Right lung (tissue), 10 donors: ENCODE measurements around the gene TCF12. TPM values are rescaled to one million over a fixed set of nuclear protein-coding genes. Genes with fewer than 3 reads are reported as not detected.

Source experiments
- DNase-seq, 2 donors: peaks; one replicate each; pipeline ENCODE4 v3.0.0-alpha.2; 2013
- long read RNA-seq, 8 donors: transcript quantifications; one replicate each; lab custom pipeline, GENCODE V29; 2026
- polyA plus RNA-seq, 5 donors: library from polyadenylated mRNA; unstranded; fragments of 120-200 nt; gene quantifications; one replicate each; pipeline versions ENCODE4 v1.2.1 to v1.2.3, GENCODE V29; 2013; ENCODE audit warnings: inconsistent platforms in 1 of 5, low replicate concordance in 1 of 5; ENCODE audit not compliant: insufficient read length in 5 of 5, insufficient read depth in 1 of 5

Gene TCF12
- 100 to 1,000 TPM in 4 of 5 donors, 10 to 100 TPM in 1; 84.2 to 169 (median 148) TPM for polyA plus RNA-seq
- long read RNA-seq, donor 1, full-length matches to known transcripts = 10 of 34 reads
- long read RNA-seq, donor 1, partial matches to known transcripts = 24 of 34 reads
- long read RNA-seq, donor 1, other reads (novel, unspliced or antisense) = 0 of 34 reads
- long read RNA-seq, donor 2, full-length matches to known transcripts = 7 of 7 reads
- long read RNA-seq, donor 2, partial matches to known transcripts = 0 of 7 reads
- long read RNA-seq, donor 2, other reads (novel, unspliced or antisense) = 0 of 7 reads
- long read RNA-seq, donor 3, full-length matches to known transcripts = 4 of 4 reads
- long read RNA-seq, donor 3, partial matches to known transcripts = 0 of 4 reads
- long read RNA-seq, donor 3, other reads (novel, unspliced or antisense) = 0 of 4 reads
- long read RNA-seq, donor 4, full-length matches to known transcripts = 10 of 26 reads
- long read RNA-seq, donor 4, partial matches to known transcripts = 16 of 26 reads
- long read RNA-seq, donor 4, other reads (novel, unspliced or antisense) = 0 of 26 reads
- long read RNA-seq, donor 5, full-length matches to known transcripts = 6 of 43 reads
- long read RNA-seq, donor 5, partial matches to known transcripts = 37 of 43 reads
- long read RNA-seq, donor 5, other reads (novel, unspliced or antisense) = 0 of 43 reads
- long read RNA-seq, donor 6, full-length matches to known transcripts = 9 of 18 reads
- long read RNA-seq, donor 6, partial matches to known transcripts = 9 of 18 reads
- long read RNA-seq, donor 6, other reads (novel, unspliced or antisense) = 0 of 18 reads
- long read RNA-seq, donor 7, full-length matches to known transcripts = 7 of 19 reads
- long read RNA-seq, donor 7, partial matches to known transcripts = 6 of 19 reads
- long read RNA-seq, donor 7, other reads (novel, unspliced or antisense) = 6 of 19 reads
- long read RNA-seq, donor 8, full-length matches to known transcripts = 3 of 3 reads
- long read RNA-seq, donor 8, partial matches to known transcripts = 0 of 3 reads
- long read RNA-seq, donor 8, other reads (novel, unspliced or antisense) = 0 of 3 reads

- peak; percentile 98 to 99 for DNase-seq
These were observed at the start of gene TCF12 for GRCh38 chr15:56918046-56918938. TCF12 (plus strand) TSS chr15:56918644; CDS start chr15:56919914, 1,270 bp downstream.

- no peak for DNase-seq
These were observed 48.9 kb upstream of the TCF12 start for GRCh38 chr15:56869573-56869972.

- DNase-seq = no peak
These were observed 47.3 kb upstream of the TCF12 start for GRCh38 chr15:56871185-56871584.

GRCh38 chr15:56871867-56872266 lies 46.6 kb upstream of the TCF12 start:
- no peak for DNase-seq

GRCh38 chr15:56877255-56877970 lies 41.0 kb upstream of the TCF12 start:
- DNase-seq = no peak

GRCh38 chr15:56879502-56879901 lies 38.9 kb upstream of the TCF12 start:
- no peak for DNase-seq

- no peak for DNase-seq
These were observed 35.4 kb upstream of the TCF12 start for GRCh38 chr15:56883088-56883487.

GRCh38 chr15:56886363-56886931 lies 32.0 kb upstream of the TCF12 start:
- no peak for DNase-seq

GRCh38 chr15:56886932-56887781 lies 31.3 kb upstream of the TCF12 start:
- DNase-seq = peak; percentile 96 to 97

GRCh38 chr15:56887782-56888438 lies 30.5 kb upstream of the TCF12 start:
- DNase-seq = no peak

- DNase-seq = no peak
These were observed 28.4 kb upstream of the TCF12 start for GRCh38 chr15:56890038-56890437.

- no peak for DNase-seq
These were observed 26.5 kb upstream of the TCF12 start for GRCh38 chr15:56891852-56892440.

- DNase-seq = no peak
These were observed 25.6 kb upstream of the TCF12 start for GRCh38 chr15:56892659-56893363.

- no peak for DNase-seq
These were observed 25.1 kb upstream of the TCF12 start for GRCh38 chr15:56893364-56893678.

GRCh38 chr15:56894601-56895000 lies 23.8 kb upstream of the TCF12 start:
- DNase-seq = no peak

- no peak for DNase-seq
These were observed 16.5 kb upstream of the TCF12 start for GRCh38 chr15:56901931-56902330.

GRCh38 chr15:56906766-56907165 lies 11.7 kb upstream of the TCF12 start:
- no peak for DNase-seq

- DNase-seq = no peak
These were observed 7.6 kb upstream of the TCF12 start for GRCh38 chr15:56910801-56911200.
